Caco-2 (cell line): ENCODE data around the gene RPTN. TPM values are rescaled to one million over a fixed set of nuclear protein-coding genes. Genes with fewer than 3 reads are reported as not detected.
A peak's percentile ranks its signal among the peaks of the same experiment; 100 is the strongest.

Source experiments
- BruUV-seq: library from RNA; stranded (reverse); fragments of 400-500 nt; replicated peaks from 2 replicates; lab custom pipeline; 2021; lab: Mats Ljungman, UMichigan
- CTCF ChIA-PET: fragments of 300-600 bp; sonication (Branson Sonifier 250); formaldehyde crosslinking; loops from one replicate; lab custom pipeline; 2022; ENCODE audit warnings: antibody characterized with exemption; lab: Charles Lee
- POLR2A ChIA-PET: fragments of 300-600 bp; sonication (Branson Sonifier 250); formaldehyde crosslinking; loops from one replicate; lab custom pipeline; 2022; ENCODE audit warnings: antibody characterized with exemption; lab: Charles Lee
- DNase-seq, 2 experiments: peaks; one replicate each; pipeline versions ENCODE4 v3.0.0 to v3.0.0-alpha.2; 2020 to 2022
- H3K27me3 ChIP-seq: replicated peaks from 2 replicates; pipeline ENCODE4 v1.6.0; 2011; ENCODE audit warnings: low read length; ENCODE audit not compliant: control insufficient read depth, insufficient read depth
- H3K36me3 ChIP-seq: 2 replicates; pipeline ENCODE4 v1.5.1; 2011; ENCODE audit warnings: low read length; ENCODE audit not compliant: control insufficient read depth, insufficient read depth
- H3K4me1 ChIP-seq: fragments of 250-450 bp; sonication (Bioruptor Pico); 2 replicates; pipeline ENCODE4 v1.5.1; 2020; ENCODE audit warnings: mild to moderate bottlenecking
- H3K4me3 ChIP-seq: 2 replicates; pipeline ENCODE4 v1.5.1; 2011; ENCODE audit warnings: low read depth, mild to moderate bottlenecking, control low read depth, low read length
- H3K9me3 ChIP-seq: fragments of 250-450 bp; sonication (Bioruptor Pico); 2 replicates; pipeline ENCODE4 v1.5.1; 2020; ENCODE audit warnings: mild to moderate bottlenecking, moderate library complexity
- H3K27ac Mint-ChIP-seq: one replicate; pipeline ENCODE4 v1.8.0; 2022; ENCODE audit warnings: mixed read lengths; ENCODE audit not compliant: unreplicated experiment
- H3K27me3 Mint-ChIP-seq: one replicate; pipeline ENCODE4 v1.8.0; 2022; ENCODE audit warnings: mixed read lengths; ENCODE audit not compliant: insufficient read depth, unreplicated experiment
- H3K36me3 Mint-ChIP-seq: one replicate; pipeline ENCODE4 v1.8.0; 2022; ENCODE audit warnings: mild to moderate bottlenecking, mixed read lengths; ENCODE audit not compliant: insufficient read depth, unreplicated experiment
- H3K4me1 Mint-ChIP-seq: one replicate; pipeline ENCODE4 v1.8.0; 2022; ENCODE audit warnings: low read depth, mixed read lengths; ENCODE audit not compliant: unreplicated experiment
- H3K4me3 Mint-ChIP-seq: one replicate; pipeline ENCODE4 v1.8.0; 2022; ENCODE audit warnings: mild to moderate bottlenecking, moderate library complexity, mixed read lengths; ENCODE audit not compliant: unreplicated experiment
- H3K9me3 Mint-ChIP-seq: one replicate; pipeline ENCODE4 v1.8.0; 2022; ENCODE audit warnings: mixed read lengths; ENCODE audit not compliant: unreplicated experiment
- intact Hi-C: fragments of 100-400 bp; cut with micrococcal nuclease; formaldehyde crosslinking; loops from one replicate; pipeline ENCODE4 v1.10.0; 2022; ENCODE audit not compliant: unreplicated experiment
- total RNA-seq: library from RNA; stranded (reverse); gene quantifications from 2 replicates; pipeline ENCODE4 v1.2.3, GENCODE V29; 2022
- TF ChIP-seq, protein P1 (sequence below), 2 experiments: fragments of 200-600 bp in 1 of 2; IDR thresholded peaks; 1 replicate in 1 of 2; 2 replicates in 1 of 2; pipeline versions ENCODE4 v1.5.1 to v1.8.0; 2011 to 2022; ENCODE audit warnings: antibody characterized with exemption in 1 of 2, control low read depth in 1 of 2, inconsistent platforms in 1 of 2, low read depth in 1 of 2, low read length in 1 of 2, mild to moderate bottlenecking in 1 of 2, moderate library complexity in 1 of 2; ENCODE audit not compliant: insufficient read depth in 1 of 2, severe bottlenecking in 1 of 2, unreplicated experiment in 1 of 2

The RPTN gene
- total RNA-seq, 1 experiment from 2014 or later: not detected

- ChIA-PET POLR2A (no interaction called here), CTCF (no interaction called here)
- intact Hi-C loops: no loop called here
- Mint-ChIP-seq H3K27ac (no peak overlapping the region), H3K36me3 (peaks cover 8% of the 10 kb centered on the region), H3K4me3 (no peak overlapping the region), H3K27me3 (no peaks in the 10 kb centered on the region), H3K9me3 (peaks cover 14% of the 10 kb centered on the region), H3K4me1 (peaks cover 40% of the 10 kb centered on the region)
- no TSS peak for BruUV-seq
- TF ChIP-seq, protein P1, sequence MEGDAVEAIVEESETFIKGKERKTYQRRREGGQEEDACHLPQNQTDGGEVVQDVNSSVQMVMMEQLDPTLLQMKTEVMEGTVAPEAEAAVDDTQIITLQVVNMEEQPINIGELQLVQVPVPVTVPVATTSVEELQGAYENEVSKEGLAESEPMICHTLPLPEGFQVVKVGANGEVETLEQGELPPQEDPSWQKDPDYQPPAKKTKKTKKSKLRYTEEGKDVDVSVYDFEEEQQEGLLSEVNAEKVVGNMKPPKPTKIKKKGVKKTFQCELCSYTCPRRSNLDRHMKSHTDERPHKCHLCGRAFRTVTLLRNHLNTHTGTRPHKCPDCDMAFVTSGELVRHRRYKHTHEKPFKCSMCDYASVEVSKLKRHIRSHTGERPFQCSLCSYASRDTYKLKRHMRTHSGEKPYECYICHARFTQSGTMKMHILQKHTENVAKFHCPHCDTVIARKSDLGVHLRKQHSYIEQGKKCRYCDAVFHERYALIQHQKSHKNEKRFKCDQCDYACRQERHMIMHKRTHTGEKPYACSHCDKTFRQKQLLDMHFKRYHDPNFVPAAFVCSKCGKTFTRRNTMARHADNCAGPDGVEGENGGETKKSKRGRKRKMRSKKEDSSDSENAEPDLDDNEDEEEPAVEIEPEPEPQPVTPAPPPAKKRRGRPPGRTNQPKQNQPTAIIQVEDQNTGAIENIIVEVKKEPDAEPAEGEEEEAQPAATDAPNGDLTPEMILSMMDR (IDR thresholded peaks at IDR 0.05; ENCODE audit: insufficient read depth in 1 of 2, low read depth in 1 of 2, low read length in 1 of 2, severe bottlenecking in 1 of 2, unreplicated experiment in 1 of 2): no peak
- DNase-seq: no peak
- Histone ChIP-seq H3K4me1 (peaks cover 43% of the 10 kb centered on the region), H3K36me3 (no peaks in the 10 kb centered on the region), H3K9me3 (no peaks in the 10 kb centered on the region), H3K4me3 (no peak overlapping the region), H3K27me3 (no peaks in the 10 kb centered on the region)
These were observed 7.9 kb upstream of the RPTN start for GRCh38 chr1:152166966-152167365.

GRCh38 chr1:152165286-152166077 is 6.5 kb upstream of the RPTN start:
- Mint-ChIP-seq H3K36me3 (peaks cover 8% of the 10 kb centered on the region), H3K9me3 (peaks cover 23% of the 10 kb centered on the region)

GRCh38 chr1:152164517-152165136 is 5.6 kb upstream of the RPTN start:
- H3K27me3 Mint-ChIP-seq: no peaks in the 10 kb centered on the region
- POLR2A ChIA-PET: no interaction called here
- H3K27ac Mint-ChIP-seq: no peak overlapping the region
- H3K9me3 ChIP-seq: no peaks in the 10 kb centered on the region
- DNase-seq: peak; percentile 18 to 55
- H3K4me3 Mint-ChIP-seq: no peak overlapping the region
- TF ChIP-seq, protein P1 (IDR thresholded peaks at IDR 0.05; ENCODE audit: insufficient read depth in 1 of 2, low read depth in 1 of 2, low read length in 1 of 2, severe bottlenecking in 1 of 2, unreplicated experiment in 1 of 2): no peak
- intact Hi-C loops: no loop called here
- H3K36me3 Mint-ChIP-seq: peaks cover 8% of the 10 kb centered on the region
- H3K4me1 ChIP-seq: peaks cover 43% of the 10 kb centered on the region
- peaks cover 30% of the 10 kb centered on the region for H3K9me3 Mint-ChIP-seq
- BruUV-seq: no TSS peak
- peaks cover 45% of the 10 kb centered on the region for H3K4me1 Mint-ChIP-seq
- H3K36me3 ChIP-seq: no peaks in the 10 kb centered on the region
- no peak overlapping the region for H3K4me3 ChIP-seq
- CTCF ChIA-PET: interaction anchor here (0.6 kb wide), 1 partner anchor 113 kb away, joined by 3 read pairs; no protein-coding TSS in a partner anchor
- H3K27me3 ChIP-seq: no peaks in the 10 kb centered on the region

More at GRCh38 chr1:152165286-152166077, 6.5 kb upstream of the RPTN start:
- H3K36me3 ChIP-seq: no peaks in the 10 kb centered on the region
- H3K4me1 Mint-ChIP-seq: peaks cover 40% of the 10 kb centered on the region
- ChIA-PET POLR2A (no interaction called here), CTCF (interaction anchor here (0.6 kb wide), 1 partner anchor 114 kb away, joined by 3 read pairs; no protein-coding TSS in a partner anchor)
- H3K9me3 ChIP-seq: no peaks in the 10 kb centered on the region
- no peaks in the 10 kb centered on the region for H3K27me3 Mint-ChIP-seq
- H3K27ac Mint-ChIP-seq: no peak overlapping the region
- no peak overlapping the region for H3K4me3 ChIP-seq
- TF ChIP-seq, protein P1 (IDR thresholded peaks at IDR 0.05; ENCODE audit: insufficient read depth in 1 of 2, low read depth in 1 of 2, low read length in 1 of 2, severe bottlenecking in 1 of 2, unreplicated experiment in 1 of 2): no peak
- BruUV-seq: no TSS peak
- H3K4me1 ChIP-seq: peaks cover 43% of the 10 kb centered on the region
- H3K27me3 ChIP-seq: no peaks in the 10 kb centered on the region
- no peak for DNase-seq
- H3K4me3 Mint-ChIP-seq: no peak overlapping the region
- intact Hi-C loops: no loop called here
